ENCODE data around the gene TCEA2.

TCEA2 gene

DNA sequence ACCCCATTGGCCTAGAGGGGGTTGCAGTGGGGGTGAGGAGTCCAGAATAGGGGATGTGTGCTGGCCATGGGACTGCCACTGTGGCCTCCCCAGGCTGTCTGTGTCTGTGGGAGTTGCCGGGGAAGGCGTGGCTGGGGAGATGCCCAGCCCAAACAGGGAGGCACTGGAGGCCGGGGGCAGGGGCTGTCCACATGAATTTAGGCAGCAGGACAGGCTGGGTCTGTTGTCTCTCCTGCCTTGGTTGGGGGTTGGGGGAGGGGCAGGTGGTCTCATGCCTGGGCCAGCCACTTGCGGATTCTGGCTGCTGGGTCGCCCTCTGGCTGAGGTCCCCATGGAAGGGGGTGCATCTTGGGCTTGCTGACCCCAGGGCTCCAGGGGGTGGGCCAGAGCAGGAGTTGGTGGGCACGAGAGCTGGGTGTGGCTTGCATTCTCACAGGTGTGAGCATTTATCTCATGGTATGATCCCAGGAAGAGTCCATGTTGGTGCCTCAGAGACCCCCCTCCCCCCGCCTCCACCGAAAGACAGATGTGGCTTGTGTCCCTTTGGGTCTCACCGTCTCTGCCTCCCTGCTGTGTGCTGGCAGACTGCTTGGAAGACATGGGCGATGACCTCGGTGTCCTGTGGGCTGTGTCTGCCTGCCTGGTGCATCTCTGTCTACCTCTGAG lies 17.5 kb upstream of the TCEA2 start:
- TF ChIP-seq, protein P1, sequence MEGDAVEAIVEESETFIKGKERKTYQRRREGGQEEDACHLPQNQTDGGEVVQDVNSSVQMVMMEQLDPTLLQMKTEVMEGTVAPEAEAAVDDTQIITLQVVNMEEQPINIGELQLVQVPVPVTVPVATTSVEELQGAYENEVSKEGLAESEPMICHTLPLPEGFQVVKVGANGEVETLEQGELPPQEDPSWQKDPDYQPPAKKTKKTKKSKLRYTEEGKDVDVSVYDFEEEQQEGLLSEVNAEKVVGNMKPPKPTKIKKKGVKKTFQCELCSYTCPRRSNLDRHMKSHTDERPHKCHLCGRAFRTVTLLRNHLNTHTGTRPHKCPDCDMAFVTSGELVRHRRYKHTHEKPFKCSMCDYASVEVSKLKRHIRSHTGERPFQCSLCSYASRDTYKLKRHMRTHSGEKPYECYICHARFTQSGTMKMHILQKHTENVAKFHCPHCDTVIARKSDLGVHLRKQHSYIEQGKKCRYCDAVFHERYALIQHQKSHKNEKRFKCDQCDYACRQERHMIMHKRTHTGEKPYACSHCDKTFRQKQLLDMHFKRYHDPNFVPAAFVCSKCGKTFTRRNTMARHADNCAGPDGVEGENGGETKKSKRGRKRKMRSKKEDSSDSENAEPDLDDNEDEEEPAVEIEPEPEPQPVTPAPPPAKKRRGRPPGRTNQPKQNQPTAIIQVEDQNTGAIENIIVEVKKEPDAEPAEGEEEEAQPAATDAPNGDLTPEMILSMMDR (IDR thresholded peaks at IDR 0.05; ENCODE audit: low read depth, low read length, missing control alignments): no peak
- H3K4me3 ChIP-seq (ENCODE audit: low read depth, low read length): no peak overlapping the region
- DNase-seq (ENCODE audit: low read depth): no peak

DNA sequence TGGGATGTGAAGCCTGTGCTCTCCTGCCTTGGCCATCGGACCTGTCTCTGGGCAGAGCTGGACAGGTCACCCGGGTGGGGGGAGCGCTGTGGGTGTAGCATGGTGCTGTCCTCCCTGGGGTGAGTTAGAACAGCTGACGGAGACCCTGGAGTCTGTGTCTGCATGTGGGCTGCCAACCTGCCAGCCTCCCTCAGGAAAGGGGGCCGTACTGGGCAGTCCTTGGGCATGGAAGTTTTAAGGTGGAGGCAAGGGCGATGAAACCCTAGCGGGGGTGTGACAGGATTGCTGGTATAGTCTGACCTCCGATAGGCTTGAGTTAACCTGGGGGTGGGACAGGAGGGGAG lies 16.0 kb upstream of the TCEA2 start:
- no peak for DNase-seq (ENCODE audit: low read depth)
- TF ChIP-seq, protein P1 (IDR thresholded peaks at IDR 0.05; ENCODE audit: low read depth, low read length, missing control alignments): no peak
- no peak overlapping the region for H3K4me3 ChIP-seq (ENCODE audit: low read depth, low read length)

DNA sequence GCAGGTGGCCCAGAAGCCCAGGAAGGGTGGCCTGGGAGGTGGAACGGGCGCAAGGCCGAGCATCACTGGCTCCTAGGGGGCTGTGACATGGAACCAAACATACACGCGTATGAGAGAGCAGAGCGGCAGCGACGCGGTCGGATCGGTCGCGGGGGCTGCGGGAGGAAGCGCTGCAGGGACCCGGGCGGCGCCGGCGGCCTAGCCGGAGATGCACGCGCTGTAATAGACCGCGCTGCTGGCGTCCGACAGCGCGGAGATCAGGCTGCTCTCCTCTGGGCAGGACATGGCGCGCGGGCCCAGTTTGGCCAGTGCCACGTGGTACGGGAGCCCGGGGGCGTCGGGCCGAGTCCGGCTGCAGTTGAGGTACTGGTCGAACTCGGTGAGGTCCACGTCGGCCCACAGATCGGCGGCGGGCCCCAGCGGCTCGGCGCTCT lies 15.0 kb upstream of the TCEA2 start:
- DNase-seq (ENCODE audit: low read depth): no peak
- H3K4me3 ChIP-seq (ENCODE audit: low read depth, low read length): no peak overlapping the region
- TF ChIP-seq, protein P1 (IDR thresholded peaks at IDR 0.05; ENCODE audit: low read depth, low read length, missing control alignments): no peak

DNA sequence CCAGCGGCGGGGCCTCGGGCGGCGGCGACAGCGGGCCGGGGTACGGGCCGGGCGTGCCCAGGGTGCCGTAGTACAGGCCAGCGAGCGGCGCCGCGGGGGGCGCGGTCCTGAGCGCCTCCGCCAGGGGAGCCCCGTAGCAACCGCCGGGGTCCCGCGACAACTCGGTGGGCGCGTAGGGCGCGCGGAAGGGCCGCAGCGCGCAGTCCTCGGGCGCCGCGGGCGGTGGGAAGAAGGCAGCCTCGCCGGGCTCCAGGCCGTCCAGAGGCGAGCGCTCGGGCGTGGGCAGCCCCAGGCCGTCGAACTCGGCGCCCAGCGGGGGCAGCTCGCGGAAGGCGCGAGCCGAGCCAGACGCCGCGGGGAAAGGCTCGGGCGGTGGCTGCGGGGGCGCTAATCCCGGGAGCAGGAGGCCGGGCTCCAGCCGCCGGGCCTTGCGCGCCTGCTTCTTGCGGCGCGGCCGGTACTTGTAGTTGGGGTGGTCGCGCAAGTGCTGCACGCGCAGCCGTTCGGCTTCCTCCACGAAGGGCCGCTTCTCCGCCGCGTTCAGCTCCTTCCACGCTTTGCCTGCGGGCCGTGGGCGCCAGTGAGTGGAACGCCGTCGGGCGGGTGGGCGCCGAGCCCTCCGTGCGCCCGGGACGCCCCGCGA lies 14.5 kb upstream of the TCEA2 start:
- TF ChIP-seq, protein P1 (IDR thresholded peaks at IDR 0.05; ENCODE audit: low read depth, low read length, missing control alignments): no peak
- no peak for DNase-seq (ENCODE audit: low read depth)
- no peak overlapping the region for H3K4me3 ChIP-seq (ENCODE audit: low read depth, low read length)

DNA sequence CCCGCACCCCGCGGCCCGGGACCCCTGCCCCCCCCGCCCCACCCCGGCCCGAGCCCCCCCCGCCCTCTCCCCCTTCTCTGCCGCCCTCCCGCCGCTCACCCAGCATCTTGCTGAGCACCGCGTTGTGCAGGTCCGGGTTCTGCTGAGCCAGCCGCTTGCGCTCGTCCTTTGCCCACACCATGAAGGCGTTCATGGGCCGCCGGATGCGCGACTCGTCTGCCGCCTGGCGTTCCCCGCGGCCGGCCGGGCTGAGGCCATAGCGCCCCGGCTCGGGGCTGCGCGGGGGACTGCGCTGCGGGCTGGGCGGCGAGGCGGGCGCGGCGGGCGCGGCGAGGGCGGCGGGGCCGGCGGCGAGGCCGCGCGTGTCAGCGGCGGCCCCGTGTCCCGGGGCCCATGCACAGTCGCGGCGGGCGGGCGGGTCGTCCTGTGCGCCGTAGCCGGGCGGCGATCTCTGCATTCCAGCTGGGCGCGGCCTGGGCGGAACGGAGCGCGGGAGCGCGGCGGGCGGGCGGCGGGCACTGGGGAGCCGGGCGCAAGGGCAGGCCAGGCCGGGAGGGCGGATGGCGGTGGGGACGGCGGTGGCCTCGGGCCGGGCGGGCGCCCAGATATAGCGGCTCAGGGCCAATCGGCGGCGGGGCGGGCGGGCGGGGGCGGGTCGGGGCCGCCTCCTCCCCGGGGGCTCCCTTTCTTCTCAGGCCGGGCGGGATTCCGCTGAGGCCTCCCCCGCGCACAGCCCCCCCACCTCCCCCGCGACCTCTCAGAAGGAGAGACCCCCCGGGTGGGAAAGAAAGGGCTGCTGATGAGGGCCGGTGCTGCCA lies 13.7 kb upstream of the TCEA2 start, which contains the start of gene SOX18:
Gene SOX18, minus strand, starts transcription at position 580 of the 818 bp plus-strand sequence. Its CDS starts 123 bp downstream, at position 457.
- DNase-seq (ENCODE audit: low read depth): no peak
- no peak within 1 kb of the TSS for H3K4me3 ChIP-seq (ENCODE audit: low read depth, low read length)

DNA sequence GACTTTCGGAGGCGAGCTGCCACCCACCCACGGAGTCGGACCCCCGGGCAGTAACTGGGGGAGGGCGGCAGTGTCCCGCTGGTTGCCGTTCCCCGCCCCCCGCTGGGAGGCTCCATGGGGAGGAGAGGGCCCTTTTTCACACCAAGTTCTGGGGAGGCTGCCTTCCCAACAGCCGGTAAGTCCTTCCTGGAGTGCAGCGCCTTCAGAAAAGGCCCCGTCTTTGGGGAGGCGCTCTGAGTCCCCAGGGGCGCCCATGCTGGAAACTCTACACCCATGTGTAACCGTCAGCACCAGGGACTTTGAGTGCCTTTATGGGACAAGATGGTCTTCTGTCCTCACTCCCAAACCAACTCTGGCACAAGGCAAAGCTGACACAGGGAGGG lies 13.1 kb upstream of the TCEA2 start:
- TF ChIP-seq, protein P1 (IDR thresholded peaks at IDR 0.05; ENCODE audit: low read depth, low read length, missing control alignments): no peak
- DNase-seq (ENCODE audit: low read depth): no peak
- H3K4me3 ChIP-seq (ENCODE audit: low read depth, low read length): no peak overlapping the region

More for the DNA sequence above, 13.7 kb upstream of the TCEA2 start, which contains the start of gene SOX18:
- TF ChIP-seq, protein P1 (IDR thresholded peaks at IDR 0.05; ENCODE audit: low read depth, low read length, missing control alignments): no peak

Measured in GM12864 (cell line).